Forelimb muscle (tissue), 1 donor: ENCODE data around the gene LDHB. TPM values are rescaled to one million over a fixed set of nuclear protein-coding genes. Genes with fewer than 3 reads are reported as not detected.
"Not testable (repeated sequence)": the region's sequence is repeated elsewhere in the genome, so short reads cannot be mapped to it uniquely, and the experiment has no call there.

Source experiments
- DNase-seq: peaks from one replicate; pipeline ENCODE4 v3.0.0-alpha.2; 2013; ENCODE audit warnings: low read depth
- polyA plus RNA-seq: library from polyadenylated mRNA; unstranded; fragments of 120-200 nt; gene quantifications from one replicate; pipeline ENCODE4 v1.2.1, GENCODE V29; 2013; ENCODE audit not compliant: insufficient read length

LDHB gene
- polyA plus RNA-seq, 1 donor = 734 TPM

- DNase-seq = peak; percentile 25
Observed at GRCh38 chr12:21607701-21608100, 49.9 kb downstream of the LDHB start.

GRCh38 chr12:21606175-21606574 is 51.5 kb downstream of the LDHB start:
- no peak for DNase-seq

- DNase-seq = no peak
Observed at GRCh38 chr12:21604245-21605101, 53.2 kb downstream of the LDHB start, which contains the start of gene GYS2. TSS of gene GYS2 (minus strand) at chr12:21604847. CDS start at chr12:21604592, 255 bp downstream.

GRCh38 chr12:21602774-21603173 is 54.9 kb downstream of the LDHB start:
- no peak for DNase-seq

- DNase-seq = no peak
Observed at GRCh38 chr12:21600196-21600595, 57.4 kb downstream of the LDHB start.

DNA sequence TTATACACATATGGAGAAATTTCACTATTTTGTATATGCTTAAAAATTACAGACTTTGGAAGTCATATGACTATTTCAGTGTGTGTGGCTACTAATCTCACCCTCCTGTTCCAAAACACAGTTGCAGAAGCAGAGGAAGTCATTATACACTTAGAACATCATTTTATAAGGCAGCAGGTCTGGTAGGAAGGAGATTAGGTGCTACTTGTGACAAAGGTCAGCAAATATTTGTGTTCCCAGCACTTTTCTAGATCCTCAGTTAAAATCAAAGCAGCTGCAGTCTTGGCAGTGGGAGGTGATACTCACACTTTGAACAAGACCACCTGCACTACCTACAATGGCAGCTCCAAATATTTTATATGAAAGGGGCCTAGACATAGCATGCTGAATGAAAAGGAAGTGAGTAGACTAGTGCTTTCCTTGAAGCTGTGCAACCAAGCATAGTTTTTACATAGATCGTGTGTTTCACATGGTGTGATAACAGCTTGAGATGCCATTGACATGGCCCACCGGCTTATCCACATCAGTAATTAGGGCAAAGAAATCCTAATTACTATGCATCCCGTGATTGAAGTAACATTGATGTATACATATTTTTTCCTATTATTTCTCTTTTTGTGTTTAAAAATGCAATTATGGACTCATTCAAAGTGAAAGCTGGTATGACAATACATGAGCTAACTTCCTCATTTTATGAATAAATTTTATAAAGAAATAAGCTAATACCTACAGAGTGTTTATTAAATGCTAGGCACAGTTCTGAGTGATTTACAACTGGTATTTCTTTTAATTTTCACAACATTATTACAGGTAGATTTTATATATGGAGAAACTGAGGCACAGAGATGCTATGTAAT is 58.3 kb downstream of the LDHB start:
- no peak for DNase-seq

DNA sequence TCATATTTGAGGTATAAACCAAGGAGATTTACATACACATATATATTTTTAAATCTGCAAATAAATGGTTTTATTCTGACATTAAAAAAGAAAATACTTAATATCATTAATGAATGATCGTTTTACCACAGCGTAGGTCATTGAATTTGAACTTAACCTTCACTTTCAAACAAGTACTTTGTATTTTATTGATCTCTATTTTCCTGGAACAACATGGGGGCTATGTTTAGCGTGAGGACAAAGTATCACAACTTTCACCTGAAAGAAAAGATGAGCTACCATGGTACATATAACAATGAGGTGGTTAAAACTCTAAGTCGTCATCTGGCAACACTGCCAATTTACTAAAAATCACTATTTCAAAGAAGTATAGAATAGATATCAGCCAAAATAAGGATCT is 59.0 kb downstream of the LDHB start:
- no peak for DNase-seq

DNA sequence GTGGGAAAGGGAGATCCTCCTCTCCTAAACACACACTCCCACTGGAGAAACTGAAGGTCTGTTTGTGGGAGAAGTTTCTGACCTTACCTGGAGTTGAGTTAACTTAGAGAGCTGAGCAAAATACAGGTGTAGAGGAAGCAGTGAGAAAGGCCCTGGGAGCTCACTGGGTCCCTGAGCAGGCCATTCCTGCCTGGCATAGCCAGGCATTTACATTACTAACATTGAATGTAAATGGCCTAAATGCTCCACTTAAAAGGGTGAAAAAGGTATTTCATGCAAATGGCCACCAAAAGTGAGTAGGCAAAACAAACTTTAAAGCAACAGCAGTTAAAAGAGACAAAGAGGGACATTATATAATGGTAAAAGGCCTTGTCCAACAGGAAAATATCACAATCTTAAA is 62.3 kb downstream of the LDHB start:
- DNase-seq = not testable (repeated sequence)

DNA sequence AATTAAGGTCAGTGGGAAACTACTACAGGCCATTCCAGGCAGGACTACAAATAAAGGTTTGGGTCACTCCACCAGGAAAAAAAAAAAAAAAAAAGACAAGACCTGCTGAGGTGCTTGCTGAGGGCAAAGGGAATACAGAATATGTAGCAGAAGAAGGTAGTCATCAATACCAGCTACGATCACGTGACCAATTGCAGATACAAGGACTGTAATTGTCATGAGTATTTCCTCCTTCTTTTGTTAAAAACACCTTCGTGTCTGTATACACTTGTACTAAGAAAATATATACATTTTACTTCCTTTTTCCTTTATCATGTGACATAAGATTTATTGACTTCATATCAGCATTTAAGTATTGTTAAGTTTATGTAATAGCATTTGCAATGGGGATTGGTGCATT is 72.2 kb downstream of the LDHB start:
- DNase-seq = no peak

Other genes with a start within 250 kb of the LDHB start
- 18.5 TPM for gene PYROXD1, start 220.2 kb downstream of the LDHB start, polyA plus RNA-seq
- 29.5 TPM for gene RECQL, start 156.2 kb downstream of the LDHB start, polyA plus RNA-seq
- gene GOLT1B, start 156.1 kb downstream of the LDHB start, polyA plus RNA-seq = 38.2 TPM
- gene SPX, start 131.5 kb downstream of the LDHB start, polyA plus RNA-seq = 29.0 TPM
- gene GYS2, start 53.0 kb downstream of the LDHB start, polyA plus RNA-seq = 0.24 TPM
- 35.0 TPM for gene KCNJ8, start 116.9 kb upstream of the LDHB start, polyA plus RNA-seq